NCI-H2081 treated with DMSO at 0.1 percent for 48 hours (cell line): Measurements from ENCODE around the gene C9orf153.
"Not testable (repeated sequence)": the region's sequence is repeated elsewhere in the genome, so short reads cannot be mapped to it uniquely, and the experiment has no call there.

Experiments
- DNase-seq: peaks from one replicate; lab custom pipeline; 2025; lab: John Stamatoyannopoulos, UW

Gene C9orf153

DNA sequence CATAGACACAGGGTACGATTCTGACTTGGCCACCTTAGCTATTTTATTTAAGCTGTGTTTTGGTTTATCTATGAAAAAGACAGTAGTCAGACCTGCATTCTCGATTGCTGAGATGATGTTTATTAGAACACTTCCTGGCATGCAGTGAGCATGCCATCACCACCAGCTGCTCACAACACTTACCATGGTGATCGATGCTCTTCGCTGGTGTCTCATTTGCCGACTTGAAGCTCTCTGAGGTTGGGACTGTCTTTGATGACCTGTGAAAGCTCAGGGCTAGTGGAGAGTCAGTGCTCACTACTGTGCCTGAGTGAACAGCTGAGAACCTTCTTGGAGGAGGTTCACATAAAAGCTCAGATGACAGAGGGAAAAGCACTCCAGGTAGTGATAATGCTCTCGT lies 4.4 kb upstream of the C9orf153 start:
- no peak for DNase-seq

DNA sequence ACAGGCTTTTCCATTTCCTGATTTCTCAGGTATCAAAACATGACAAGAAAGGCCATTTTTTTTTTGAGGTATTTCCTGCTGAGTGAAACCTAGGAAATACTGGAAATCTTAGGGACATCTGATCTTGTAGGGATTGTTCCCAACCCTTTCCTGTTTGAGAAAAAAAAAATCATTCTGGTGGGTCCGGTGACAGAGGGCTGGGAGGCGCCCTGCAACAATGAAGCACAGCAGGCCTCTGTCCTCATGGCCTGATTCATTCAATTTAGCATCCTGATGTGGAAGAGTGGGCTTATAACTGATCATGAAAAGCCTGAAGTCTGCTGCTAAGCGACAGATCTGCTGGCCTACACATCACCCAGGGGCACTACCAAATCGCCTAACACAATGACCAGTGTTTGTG lies 3.0 kb upstream of the C9orf153 start:
- DNase-seq, result no peak

DNA sequence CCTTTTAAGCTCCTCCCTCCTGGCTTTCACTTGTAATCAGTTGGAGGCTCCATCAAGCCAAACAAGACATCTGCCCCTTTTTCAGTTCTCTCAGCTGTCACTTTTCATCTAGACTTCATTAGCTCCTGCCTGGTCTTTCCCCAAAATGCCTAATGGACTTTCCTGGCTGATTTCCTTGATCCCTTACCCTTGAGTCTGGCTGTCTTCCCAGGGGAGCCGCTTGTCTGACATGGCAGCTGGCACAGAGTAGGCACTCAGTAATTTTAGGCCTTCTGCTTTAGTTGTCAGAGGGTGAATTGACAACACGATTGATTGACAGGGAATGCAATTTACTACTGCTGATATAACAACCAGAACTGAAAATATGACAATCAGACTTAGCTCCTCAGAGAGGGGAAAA lies 2.1 kb downstream of the C9orf153 start:
- no peak for DNase-seq

DNA sequence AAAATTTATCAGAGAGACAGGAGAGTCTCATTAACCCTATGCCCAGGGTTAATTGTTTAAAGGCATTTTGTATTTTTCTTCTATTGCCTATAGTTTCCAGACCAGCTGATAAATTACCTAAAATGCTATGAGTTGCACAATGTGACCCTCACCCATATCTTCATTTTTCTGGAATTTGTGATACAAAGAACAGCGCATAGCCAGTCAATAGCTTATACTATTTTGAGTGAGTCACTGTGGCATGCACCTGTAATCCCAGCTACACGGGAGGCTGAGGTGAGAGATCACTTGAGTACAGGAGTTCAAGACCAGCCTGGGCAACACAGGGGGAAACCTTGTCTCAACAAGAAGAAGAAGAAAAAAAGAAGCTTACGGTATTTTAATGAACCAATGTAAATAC lies 2.8 kb downstream of the C9orf153 start:
- no peak for DNase-seq

DNA sequence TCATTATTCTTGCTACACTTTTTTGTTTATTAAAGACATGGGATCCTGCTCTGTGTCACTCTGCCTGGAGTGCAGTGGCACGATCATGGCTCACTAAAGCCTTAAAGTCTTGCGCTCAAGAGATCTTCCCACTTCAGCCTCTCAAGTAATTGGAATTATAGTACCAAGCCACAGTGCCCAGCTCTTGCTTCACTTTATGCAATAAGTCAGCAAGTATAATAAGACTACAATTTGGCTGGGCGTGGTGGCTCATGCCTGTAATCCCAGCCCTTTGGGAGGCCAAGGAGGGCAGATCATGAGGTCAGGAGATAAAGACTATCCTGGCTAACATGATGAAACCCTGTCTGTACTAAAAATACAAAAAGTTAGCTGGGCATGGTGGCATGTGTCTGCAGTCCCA lies 5.9 kb downstream of the C9orf153 start:
- DNase-seq, result no peak

DNA sequence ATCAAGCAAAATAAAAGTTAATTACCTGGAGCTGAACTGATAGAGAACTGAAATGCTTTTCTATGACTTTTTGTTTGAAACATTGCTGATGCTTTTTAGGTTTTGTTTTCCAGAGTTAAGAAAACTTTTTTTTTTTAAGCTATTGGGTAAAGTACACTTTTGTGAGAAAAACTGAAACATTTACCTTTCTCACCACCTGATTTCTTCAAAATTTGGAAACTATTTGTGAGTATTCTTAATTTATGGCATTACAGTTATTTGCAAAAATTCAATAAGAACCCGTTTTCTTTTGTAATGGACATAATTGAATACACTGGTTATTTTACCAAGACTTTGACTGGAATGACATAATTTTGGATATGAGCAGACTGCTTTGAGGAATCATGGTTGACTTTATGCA lies 6.6 kb downstream of the C9orf153 start:
- DNase-seq, result no peak

DNA sequence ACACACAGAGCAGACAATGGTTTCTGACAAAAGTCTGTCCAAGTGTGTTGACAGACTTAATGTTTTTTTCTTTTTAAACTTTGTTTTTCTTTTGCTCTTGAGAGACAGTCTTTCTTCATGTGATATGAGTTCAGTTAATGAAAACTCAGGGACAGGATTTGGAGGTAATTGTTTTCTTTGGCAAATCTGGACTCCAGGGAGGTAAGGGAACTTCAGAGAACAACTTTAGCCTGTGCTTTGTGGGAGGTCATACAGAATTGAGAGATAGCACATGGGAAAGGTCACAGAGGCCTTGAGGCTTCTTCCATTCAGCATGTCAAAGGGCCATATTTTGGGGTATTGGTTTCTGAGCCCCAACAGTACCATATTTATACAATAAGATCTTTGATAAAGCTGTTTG lies 9.3 kb downstream of the C9orf153 start:
- DNase-seq, result no peak

DNA sequence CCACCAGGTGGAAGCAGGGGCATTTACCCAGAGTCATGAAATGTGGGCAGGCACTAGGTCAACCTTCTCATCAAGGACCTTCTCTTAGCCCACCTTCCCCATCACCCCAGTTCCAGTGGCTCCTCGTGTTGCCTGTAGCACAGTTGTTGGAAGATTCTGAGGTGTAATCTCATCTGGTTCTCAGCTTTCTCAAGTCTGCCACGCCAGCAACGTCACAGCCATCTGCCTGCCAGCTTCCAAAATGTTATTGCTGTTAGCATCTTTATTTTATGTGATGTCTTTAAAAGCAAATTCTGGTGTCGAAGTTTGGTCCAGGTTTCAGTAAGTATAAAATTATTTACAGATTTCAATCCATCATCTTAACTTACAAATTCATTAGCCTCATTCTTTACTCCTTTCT lies 10.7 kb downstream of the C9orf153 start:
- no peak for DNase-seq

DNA sequence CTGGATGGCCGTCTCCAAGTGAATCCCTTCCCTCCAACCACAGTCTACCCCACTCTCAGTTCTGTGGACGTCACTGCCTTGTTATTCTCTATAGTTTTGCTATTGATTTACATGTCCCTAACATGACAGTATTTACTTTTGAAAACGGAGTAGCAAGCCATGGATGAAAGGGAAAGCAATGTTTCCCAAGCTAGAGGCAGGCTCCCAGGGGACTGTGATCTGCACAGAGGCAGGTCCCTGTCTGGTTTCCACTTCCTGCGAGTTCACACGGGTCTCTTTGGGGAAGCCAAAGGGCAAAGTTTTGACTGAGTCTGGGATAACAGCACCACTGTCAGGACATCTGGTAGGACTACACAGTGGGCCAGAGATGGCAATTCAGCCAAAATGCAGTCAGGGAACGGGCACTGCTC lies 12.7 kb downstream of the C9orf153 start:
- DNase-seq, result no peak

DNA sequence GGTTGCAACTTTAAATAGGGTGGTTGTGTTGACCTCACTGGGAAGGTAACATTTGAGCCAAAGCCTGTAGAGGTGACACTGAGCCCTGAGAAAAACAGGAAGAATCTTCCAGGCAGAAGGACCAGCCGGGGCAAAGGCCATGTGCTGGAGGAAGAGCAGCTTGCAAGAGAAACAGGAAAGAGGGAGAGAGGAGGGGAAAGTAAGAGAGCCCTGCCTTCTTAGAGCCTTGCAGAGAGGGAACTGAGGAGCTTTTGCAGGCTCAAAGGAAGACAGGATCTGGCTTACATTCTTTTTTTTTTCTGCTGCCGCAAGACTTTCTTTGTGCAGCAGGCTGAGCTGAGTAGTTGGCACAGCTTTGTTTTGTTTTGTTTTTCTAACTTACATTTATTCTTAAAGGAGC lies 17.4 kb downstream of the C9orf153 start:
- no peak for DNase-seq

DNA sequence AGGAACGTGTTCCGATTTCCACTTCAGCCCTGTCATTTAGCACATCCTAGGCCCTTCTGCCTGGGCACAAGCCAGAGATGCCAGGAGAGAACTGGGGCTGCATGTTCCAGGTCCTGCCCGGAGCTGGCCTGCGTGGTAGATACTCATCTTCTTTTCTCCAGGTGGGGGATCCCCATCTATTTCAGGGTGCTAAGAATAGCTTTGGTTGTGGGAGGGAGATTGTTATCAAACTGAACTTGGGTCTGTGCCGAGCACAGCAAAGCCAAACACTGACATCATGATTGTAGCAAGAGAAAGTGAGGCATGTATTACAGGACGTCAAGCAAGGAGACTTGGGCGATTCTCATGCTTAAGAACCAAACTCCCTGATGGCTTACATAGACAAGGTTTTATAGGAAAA lies 18.2 kb downstream of the C9orf153 start:
- no peak for DNase-seq

DNA sequence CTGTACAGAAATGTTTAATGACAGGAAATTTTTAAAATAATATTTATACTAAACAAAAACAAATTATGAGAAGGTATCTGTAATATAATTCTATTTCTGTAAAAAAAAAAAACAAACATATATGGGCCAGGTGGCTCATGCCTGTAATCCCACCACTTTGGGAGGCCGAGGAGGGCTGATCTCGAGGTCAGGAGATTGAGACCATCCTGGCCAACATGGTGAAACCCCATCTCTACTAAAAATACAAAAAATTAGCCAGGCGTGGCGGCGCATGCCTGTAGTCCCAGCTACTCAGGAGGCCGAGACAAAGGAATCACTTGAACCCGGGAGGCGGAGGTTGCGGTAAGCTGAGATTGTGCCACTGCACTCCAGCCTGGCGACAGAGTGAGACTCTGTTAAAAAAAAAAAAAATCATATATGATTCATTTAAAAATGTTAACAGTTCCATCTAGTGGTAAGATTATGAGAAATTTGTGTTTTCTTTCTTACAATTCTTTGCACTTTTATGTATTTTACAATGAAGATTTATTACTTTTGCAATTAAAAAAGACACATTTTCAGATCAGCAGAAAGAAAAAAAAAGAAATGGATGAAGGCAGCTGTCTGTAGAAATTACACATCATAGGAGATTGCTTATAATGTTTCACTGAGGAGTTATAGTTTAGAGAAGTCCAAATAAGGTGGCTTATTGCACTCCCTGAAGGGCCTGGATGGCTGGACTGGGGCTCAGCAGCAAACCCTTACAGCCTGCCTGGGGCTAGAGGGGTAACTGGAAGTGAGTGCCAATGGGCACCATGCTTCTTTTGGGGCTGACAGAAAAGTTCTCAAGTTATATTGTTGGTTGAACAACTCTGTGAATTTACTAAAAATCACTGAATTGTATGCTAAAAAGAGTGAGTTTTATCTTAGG lies 20.3 kb downstream of the C9orf153 start:
- DNase-seq, result no peak

DNA sequence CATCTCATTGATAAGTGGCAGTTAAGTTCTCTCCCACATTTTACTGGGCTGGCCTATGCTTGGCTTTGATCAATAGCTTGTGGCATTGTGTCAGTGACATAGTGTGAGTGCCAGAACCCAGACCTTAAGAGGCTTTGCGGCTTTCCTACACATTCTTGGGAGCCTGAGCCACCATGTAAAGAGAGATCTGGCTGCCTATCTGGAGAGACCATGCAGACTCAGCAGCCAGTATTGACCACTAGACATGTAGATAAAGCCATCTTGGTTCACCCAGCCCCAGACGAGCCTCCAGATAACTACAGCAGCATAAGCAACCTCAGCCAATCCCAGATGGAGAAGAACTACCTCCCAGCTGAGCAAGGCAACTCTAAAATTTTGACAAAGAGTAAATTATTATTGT lies 28.6 kb downstream of the C9orf153 start:
- DNase-seq, result no peak

DNA sequence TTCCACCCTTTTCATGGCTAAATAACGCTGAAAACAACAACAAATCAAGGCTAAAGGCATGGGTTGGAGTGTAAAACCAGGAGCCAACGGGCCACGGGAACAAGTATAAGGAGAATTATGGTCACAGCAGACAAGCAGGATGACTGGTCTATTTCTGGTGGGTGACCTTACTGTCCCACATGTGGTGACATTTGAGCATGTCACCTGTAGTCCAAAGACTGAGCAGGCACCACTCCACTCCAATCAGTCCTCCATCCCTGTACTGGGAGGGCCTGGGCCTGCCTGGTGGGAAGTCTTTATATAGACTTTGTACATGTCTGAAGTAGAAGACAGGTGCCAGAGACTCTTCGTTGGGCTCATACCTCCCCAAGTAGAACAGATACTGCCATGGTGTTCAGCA lies 36.8 kb downstream of the C9orf153 start:
- DNase-seq, result no peak

DNA sequence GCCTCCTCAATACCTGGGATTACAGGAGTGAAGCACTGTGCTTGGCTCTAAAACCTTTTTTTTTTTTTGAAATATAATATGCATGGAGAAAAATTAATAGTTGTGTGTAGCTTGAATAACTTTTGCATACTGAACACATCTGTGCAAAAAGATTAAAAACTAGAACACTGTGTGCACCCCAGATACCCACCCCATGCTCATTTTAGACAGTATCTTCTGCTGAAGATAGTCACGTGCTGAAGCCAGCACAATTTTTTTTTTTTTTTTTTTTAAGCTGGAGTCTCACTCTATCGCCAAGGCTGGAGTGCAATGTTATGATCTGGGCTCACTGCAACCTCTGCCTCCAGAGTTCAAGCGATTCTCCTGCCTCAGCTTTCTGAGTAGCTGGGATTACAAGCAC lies 39.9 kb downstream of the C9orf153 start:
- DNase-seq, result no peak

DNA sequence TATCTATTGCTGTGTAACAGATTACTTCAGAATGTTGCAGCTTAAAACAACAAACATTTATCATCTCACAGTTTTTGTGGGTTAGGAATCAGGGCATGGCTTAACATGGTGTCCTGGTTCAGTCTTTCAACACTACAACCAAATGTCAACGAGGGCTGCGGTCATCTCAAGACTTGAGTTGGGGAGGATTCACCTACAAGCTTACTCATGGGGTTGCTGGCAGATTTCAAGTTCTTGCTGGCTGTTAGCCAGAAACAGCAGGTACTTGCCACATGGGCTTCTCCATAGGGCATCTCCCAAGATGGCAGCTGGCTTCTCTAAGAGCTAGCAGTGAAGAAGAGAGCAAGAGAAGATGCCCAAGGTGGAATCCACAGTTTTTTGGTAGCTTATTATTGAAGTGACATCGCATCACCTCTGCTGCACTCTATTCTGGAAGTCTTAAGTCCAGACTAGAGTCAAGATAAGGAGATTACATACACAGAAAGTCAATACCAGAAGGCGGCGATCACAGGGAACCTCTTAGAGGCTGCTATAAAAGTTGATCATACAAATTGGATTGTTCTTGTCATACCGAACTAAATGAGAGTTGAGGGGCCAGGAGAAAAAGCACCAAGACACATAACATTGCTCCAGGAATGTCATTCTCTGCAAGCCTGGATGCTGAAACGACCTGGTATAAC lies 42.2 kb downstream of the C9orf153 start:
- DNase-seq, result no peak

DNA sequence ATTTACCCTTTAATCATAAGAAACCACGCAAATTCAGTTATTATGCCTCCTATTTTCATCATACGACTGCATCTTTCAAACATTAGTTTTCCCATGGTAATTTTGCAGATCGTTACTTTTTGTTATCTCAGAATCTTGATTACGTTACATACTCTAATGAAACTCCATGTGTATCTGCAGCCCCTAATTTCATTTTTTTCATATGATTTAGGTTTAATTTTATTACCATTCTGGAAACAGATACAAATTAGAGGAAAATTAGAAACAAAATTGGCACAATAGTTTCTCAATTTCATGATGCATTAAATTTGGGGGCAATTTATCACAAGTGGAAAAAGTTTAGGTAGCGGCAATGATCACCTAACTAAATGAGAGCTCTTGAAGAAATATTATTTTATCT lies 52.3 kb downstream of the C9orf153 start:
- no peak for DNase-seq

DNA sequence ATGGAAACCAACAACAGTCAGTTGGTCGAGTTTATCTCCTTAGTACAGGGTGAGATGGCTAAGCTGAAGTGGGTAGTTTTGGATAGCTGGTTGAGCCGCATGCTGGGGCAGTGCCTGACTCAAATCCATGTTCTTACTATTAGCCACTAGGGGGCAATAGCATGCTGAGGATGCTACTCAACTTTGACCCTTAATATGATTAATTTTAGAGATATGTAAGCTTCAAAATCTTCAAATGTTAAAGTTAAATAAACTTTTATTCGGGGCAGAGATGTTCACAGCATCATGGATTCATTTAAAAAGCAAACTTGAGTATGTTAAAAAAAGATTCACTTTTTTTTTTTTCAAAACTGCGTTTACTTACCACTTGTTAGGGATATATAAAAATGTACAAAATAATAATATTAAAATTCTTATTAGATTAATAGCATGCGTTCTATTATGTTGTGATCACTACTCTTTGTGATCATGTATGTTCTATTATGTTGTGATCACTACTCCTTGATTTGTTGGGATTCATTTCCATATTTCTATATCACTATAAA lies 57.0 kb downstream of the C9orf153 start:
- no peak for DNase-seq

DNA sequence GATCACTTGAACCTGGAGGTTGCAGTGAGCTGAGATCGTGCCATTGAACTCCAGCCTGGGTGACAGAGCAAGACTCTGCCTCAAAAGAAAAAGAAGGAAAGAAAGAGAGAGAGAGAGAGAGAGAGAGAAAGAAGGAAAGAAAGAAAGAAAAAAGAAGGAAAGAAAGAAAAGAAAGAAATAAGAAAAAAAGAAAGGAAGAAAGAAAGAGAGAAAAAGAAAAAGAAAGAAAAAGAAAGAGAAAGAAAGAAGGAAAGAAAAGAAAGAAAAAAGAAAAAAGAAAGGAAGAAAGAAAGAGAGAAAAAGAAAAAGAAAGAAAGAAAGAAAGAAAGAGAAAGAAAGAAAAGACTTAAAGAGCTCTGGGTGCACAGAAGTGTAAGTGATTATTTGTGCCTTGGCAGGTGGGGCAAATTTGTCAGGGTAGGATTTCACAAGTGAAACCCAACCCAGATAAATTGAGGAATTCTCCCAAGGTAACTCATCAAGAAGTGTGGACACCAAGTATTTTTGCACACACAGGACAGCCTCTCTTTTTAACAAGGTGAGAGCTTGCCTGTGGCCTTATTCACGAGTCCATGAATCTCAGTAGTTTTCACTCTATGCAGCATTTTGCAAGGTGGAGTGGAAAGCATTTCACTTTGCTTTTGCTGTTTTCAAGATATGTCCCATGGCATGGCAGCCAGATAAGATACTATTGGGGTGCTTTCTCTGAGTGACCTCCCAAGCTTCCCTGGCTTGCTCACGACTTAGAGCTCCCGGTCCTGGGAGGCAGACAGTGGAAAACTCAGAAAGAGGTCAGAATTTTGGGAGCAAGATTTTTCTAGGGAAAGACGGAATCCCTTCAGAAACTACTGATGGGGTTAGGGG lies 57.8 kb downstream of the C9orf153 start:
- no peak for DNase-seq

DNA sequence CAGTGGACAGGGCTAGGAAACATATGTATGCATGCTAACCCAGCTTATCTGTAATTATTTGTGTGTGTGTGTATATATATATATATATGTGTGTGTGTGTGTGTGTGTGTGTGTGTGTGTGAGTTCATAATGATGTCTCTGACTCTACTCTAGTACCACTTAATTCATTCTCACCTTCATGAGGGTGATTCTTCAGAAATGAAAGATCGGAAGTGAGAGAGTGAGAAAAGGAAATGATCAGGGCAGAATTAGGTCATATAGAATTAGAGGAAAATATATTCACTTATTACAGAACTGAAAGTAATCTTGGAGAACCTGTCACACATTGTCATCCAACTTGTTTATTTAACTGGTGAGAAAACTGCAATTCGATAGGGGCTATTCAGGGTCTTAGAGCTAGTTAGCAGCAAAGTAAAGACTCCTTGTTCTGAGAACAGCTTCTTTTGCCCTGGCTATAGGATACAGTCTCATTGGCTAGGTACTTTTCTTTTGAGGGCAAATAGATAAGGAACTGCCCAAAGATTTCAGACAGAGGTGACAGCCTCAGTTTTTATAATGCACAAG lies 58.8 kb downstream of the C9orf153 start:
- no peak for DNase-seq

DNA sequence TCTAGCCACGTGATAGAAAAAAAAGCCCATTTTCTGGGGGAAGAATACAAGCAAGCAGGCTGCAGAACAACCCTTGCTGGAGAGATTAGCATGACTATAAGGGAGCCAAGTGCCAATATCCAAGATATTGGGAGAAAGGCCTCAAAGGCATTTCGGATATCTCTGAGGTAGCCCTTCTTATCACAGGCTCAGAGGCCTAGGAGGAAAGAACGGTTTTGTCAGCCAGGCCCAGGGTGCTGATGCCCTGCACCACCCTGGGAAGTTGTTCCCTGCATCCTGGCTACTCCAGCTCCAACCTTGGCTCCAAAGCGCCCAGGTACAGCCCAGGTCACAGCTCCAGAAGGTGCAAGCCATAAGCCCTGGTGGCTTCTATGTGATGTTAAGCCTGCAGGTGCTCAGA lies 66.4 kb downstream of the C9orf153 start:
- DNase-seq, result no peak

DNA sequence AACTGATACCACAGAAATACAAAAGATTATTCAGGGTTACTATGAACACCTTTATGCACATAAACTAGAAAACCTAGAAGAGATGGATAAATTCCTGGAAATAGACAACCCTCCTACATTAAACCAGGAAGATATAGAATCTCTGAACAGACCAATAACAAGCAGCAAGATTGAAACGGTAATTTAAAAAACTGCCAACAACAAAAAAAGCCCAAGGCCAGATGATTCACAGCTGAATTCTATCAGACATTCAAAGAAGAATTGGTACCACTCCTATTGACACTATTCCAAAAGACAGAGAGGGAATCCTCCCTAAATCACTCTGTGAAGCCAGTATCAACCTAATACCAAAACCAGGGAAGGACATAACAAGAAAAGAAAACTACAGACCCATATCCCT lies 68.8 kb downstream of the C9orf153 start:
- not testable (repeated sequence) for DNase-seq
